GM13977 (cell line): ENCODE results near the gene GGT6.
"Not testable (repeated sequence)": the region's sequence is repeated elsewhere in the genome, so short reads cannot be mapped to it uniquely, and the experiment has no call there.

Source experiments
- DNase-seq: peaks from one replicate; pipeline ENCODE4 v3.0.0; 2012; ENCODE audit warnings: low spot score
- in situ Hi-C: fragments of 300-500 bp; cut with MboI; formaldehyde crosslinking; loops from one replicate; pipeline ENCODE4 v1.12.0; 2022; ENCODE audit warnings: low sequenced_read_pairs, low pct_unique_long_range_greater_than_20kb, mixed read lengths, inconsistent platforms; ENCODE audit not compliant: unreplicated experiment
- TF ChIP-seq, protein P1 (sequence below): IDR thresholded peaks from 2 replicates; pipeline ENCODE4 v1.5.1; 2012; ENCODE audit warnings: mild to moderate bottlenecking, control low read depth; ENCODE audit not compliant: insufficient read depth; ENCODE audit errors: extremely low read depth, missing control alignments

GGT6 gene, protein sequence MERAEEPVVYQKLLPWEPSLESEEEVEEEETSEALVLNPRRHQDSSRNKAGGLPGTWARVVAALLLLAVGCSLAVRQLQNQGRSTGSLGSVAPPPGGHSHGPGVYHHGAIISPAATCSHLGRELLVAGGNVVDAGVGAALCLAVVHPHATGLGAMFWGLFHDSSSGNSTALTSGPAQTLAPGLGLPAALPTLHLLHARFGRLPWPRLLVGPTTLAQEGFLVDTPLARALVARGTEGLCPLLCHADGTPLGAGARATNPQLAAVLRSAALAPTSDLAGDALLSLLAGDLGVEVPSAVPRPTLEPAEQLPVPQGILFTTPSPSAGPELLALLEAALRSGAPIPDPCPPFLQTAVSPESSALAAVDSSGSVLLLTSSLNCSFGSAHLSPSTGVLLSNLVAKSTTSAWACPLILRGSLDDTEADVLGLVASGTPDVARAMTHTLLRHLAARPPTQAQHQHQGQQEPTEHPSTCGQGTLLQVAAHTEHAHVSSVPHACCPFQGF

DNA sequence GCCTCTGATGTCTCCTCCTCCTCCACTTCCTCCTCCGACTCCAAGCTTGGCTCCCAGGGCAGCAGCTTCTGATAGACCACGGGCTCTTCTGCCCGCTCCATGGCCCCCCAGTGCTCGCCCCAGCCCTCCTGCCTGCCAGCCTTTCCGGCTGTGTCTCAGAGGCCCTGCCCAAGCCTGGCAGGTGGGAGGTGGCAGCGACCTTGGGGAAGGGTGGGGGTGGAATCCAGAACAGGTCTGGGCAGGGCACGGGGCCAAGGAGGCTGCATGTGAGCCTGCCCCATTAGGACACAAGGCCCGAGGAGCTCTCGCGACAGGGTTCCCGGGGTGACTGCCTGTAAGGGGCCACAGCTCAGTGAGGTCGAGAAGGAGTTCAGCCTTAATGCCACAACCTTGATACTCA is at the start of gene GGT6:
Gene GGT6 (minus strand): TSS at position 157 of the 400 bp plus-strand sequence. CDS start 56 bp downstream, at position 101.
- TF ChIP-seq, protein P1, sequence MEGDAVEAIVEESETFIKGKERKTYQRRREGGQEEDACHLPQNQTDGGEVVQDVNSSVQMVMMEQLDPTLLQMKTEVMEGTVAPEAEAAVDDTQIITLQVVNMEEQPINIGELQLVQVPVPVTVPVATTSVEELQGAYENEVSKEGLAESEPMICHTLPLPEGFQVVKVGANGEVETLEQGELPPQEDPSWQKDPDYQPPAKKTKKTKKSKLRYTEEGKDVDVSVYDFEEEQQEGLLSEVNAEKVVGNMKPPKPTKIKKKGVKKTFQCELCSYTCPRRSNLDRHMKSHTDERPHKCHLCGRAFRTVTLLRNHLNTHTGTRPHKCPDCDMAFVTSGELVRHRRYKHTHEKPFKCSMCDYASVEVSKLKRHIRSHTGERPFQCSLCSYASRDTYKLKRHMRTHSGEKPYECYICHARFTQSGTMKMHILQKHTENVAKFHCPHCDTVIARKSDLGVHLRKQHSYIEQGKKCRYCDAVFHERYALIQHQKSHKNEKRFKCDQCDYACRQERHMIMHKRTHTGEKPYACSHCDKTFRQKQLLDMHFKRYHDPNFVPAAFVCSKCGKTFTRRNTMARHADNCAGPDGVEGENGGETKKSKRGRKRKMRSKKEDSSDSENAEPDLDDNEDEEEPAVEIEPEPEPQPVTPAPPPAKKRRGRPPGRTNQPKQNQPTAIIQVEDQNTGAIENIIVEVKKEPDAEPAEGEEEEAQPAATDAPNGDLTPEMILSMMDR: no peak
- in situ Hi-C loops: no loop called here
- no peak for DNase-seq

DNA sequence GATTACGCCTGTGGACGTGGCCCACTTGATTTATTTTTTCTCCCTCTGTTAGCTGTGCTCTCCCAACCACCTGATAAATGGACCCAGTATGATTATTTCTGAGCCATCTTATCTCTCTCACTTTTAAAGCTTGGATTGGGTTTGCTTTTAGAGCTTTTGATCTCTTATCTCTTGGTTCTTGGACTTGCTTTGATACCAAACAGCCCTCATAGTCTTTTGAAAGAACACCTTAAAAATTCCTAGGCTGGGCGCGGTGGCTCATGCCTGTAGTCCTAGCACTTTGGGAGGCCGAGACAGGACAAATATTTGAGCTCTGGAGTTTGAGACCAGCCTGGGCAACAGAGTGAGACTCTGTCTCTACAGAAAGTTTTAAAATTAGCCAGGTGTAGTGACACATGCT is 49.8 kb upstream of the GGT6 start:
- in situ Hi-C loops: no loop called here
- DNase-seq: no peak
- TF ChIP-seq, protein P1: no peak

DNA sequence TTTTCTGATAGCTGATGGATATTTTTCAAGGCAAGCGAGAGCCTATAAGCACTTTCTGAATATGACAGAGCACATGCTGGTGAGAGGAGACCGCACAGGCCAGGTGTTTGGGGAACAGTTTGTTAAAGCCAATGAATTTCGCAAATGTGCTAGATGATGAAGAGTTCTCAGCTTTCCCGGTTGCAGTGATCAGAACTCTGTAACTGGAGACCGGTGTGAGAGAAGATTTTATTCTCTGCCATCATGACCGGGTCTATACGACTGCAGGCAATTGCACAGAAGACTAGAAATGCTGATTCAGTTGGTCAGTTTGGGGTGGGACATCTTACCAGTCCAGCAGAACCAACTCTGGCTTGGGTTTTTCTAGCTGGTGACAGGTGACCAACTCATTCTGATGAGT is 49.4 kb upstream of the GGT6 start:
- TF ChIP-seq, protein P1: no peak
- in situ Hi-C loops: no loop called here
- DNase-seq: no peak

DNA sequence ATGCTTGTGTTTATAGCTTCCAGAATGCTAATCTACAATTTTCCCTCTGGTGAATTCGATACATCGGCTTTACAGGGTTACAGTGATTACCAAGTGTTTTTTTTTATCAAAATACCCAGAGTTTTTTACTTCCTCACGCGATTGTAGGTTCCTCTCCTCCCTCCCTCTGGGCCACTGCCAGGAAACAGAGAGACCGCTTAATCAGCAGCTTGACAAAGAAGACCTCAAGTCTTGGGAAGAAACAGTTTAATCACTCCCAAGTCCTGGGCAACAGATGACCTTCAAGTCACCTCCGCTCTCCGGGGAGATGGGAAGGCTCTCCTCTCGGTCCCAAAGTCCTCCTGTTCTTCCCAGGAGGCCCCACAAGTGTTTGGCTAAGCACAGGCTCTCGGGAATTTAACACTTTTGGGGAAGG is 47.4 kb upstream of the GGT6 start:
- TF ChIP-seq, protein P1: no peak
- DNase-seq: peak; percentile 19
- in situ Hi-C loops: no loop called here

DNA sequence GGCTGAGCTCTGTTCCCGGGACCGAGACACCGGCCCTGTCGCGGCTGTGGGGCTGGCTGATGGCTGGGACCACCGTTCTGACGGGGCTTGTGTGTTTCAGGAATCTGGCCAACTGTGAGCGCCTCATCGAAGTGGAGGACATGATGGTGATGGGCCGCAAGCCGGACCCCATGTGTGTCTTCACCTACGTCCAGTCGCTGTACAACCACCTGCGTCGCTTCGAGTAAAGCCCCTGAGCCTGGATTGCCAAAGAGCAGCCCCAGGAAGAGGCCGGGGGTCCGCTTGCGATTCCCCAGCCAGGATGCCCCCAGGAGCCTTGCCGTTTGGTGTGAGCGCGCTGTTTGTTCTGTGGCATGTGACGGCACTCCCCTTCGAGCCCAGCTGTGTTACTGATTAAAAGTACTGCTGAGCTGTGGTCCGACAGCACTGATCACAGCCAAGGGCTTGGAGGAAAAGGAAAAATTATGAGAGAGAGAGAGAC is 46.9 kb upstream of the GGT6 start:
- TF ChIP-seq, protein P1: no peak
- in situ Hi-C loops: no loop called here
- no peak for DNase-seq

DNA sequence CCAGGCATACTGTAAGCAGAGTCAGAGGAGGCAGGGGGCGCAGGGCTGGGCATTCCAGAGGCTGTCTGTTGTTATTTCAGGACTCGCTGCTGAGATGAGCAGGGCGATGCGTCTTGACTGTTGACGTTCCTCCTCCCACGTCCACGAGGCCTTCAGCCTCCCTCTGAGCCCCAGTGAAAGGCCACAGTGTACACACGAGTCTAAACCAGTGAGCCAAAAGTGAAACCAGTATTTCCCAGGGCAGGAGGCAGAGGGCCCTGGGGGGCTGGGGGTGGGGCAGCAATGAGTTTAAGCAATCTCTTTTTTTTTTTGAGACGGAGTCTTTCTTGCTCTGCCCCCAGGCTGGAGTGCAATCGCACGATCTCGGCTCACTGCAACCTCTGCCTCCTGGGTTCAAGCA is 45.4 kb upstream of the GGT6 start:
- in situ Hi-C loops: no loop called here
- TF ChIP-seq, protein P1: no peak
- DNase-seq: no peak

DNA sequence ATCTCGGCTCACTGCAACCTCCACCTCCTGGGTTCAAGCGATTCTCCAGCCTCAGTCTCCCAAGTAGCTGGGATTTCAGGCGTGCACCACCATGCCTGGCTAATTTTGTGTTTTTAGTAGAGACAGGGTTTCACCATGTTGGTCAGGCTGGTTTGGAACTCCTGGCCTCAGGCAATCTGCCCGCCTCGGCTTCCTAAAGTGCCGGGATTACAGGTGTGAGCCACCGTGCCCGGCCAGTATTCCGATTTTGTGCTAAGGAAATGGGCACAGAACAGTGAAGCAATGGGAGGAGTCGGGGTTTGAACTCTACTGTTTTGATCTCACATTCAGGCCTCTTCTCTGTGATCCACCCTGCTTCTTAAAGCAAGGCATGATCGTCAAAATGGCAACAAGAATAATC is 44.4 kb upstream of the GGT6 start:
- in situ Hi-C loops, DNase-seq: not testable (repeated sequence)
